ENCODE results near the gene CDH13.

- TF ChIP-seq POLR2AphosphoS5 (IDR thresholded peaks at IDR 0.05; ENCODE audit: low read depth, low read length) (no peak), REST (IDR thresholded peaks at IDR 0.05; ENCODE audit: insufficient read depth in 1 of 2, low read depth in 2 of 2, low read length in 2 of 2) (no peak)
These were observed 127.1 kb downstream of the CDH13 start for GRCh38 chr16:82753821-82754220.
